IPS-18c (cell line): Measurements from ENCODE around the gene EPB41L4A.

Experiments
- H3K4me3 ChIP-seq: 2 replicates; pipeline ENCODE4 v1.7.0; 2013; ENCODE audit warnings: low read depth, mild to moderate bottlenecking, low read length, moderate library complexity; ENCODE audit not compliant: insufficient read depth
- H3K9me3 ChIP-seq: one replicate; pipeline ENCODE4 v1.6.1; 2013; ENCODE audit warnings: mild to moderate bottlenecking, low read length, moderate library complexity; ENCODE audit not compliant: control insufficient read depth, insufficient read depth

Gene EPB41L4A

DNA sequence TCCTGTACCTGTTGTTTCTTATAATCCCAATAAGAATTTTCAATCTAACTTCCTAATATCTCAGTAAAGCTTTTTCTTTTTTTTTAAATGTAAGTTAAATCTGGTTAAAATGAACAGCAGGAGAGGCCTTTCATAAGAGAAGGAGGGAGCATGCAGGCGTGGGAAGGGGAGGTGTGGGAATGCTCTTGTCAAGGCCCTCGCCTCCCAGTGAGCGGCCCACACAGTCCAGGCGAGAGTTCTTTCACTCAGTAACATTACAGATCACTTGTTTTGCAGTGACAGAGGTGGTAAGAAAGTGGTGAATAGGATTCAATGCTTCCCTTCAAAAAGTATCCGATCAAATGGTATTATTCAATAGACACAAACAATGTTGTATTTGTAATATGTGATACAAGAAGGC, 125.0 kb downstream of the EPB41L4A start:
- Histone ChIP-seq H3K4me3 (no peak overlapping the region), H3K9me3 (peaks cover 3% of the 10 kb centered on the region)

DNA sequence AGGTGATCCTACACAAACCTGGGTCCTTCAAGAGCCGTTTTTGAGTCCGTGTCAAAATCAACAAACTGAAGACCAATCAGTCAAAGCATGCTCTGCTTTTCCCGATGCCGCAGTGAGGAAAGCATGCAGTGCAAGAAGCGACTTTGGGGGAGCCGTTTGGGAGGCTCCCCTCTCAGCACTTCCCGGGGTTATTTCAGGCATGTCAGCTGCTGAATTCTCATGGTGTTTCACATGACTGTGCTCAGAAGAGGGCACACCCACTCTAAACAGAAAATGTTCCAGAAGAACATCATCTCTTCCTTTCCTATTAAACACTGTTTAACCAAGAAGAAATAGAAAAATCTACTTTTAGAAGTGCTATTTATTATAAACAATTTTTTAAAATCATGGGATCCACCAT, 125.5 kb downstream of the EPB41L4A start:
- peaks cover 3% of the 10 kb centered on the region for H3K9me3 ChIP-seq

DNA sequence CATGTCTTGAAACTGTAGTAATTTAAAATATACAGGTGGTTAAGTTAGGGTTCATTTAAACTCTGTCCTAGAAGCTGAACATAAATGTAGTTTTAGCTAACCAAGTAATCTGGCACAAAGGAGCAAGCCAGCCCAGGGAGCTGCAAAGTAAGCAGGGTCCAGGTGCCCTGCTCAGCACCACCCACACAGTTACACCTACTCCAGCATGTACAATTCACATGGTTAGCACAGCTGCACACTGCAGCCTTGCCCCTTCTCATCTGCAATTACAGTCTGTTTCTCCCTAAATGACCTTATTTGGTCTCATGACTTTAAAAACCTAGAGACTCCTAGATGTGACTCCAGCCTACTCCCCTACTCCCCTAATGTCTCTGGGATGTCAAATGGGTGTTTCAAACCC, 128.4 kb downstream of the EPB41L4A start:
- Histone ChIP-seq H3K9me3 (peaks cover 3% of the 10 kb centered on the region), H3K4me3 (no peak overlapping the region)

More for the DNA sequence above, 125.5 kb downstream of the EPB41L4A start:
- no peak overlapping the region for H3K4me3 ChIP-seq

DNA sequence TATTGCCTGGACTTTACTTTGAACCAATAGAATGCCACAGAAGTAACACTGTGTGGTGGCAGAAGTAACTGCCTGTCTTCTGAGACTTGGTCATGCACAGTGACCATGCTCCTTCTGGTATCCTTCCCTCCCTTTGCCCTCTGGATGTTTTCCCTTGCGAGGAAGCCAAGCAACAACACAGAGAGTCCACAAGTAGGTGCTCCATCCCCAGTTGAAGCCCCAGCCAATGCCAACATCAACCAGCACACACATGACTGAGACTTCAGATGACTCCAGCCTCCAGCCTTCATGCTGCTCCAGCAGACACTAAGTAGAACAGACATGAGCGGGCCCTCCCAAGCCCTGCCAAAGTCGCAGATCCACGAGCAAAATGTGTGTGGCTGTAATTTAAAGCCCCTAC, 129.6 kb downstream of the EPB41L4A start:
- no peak overlapping the region for H3K4me3 ChIP-seq
- H3K9me3 ChIP-seq = peaks cover 1% of the 10 kb centered on the region

DNA sequence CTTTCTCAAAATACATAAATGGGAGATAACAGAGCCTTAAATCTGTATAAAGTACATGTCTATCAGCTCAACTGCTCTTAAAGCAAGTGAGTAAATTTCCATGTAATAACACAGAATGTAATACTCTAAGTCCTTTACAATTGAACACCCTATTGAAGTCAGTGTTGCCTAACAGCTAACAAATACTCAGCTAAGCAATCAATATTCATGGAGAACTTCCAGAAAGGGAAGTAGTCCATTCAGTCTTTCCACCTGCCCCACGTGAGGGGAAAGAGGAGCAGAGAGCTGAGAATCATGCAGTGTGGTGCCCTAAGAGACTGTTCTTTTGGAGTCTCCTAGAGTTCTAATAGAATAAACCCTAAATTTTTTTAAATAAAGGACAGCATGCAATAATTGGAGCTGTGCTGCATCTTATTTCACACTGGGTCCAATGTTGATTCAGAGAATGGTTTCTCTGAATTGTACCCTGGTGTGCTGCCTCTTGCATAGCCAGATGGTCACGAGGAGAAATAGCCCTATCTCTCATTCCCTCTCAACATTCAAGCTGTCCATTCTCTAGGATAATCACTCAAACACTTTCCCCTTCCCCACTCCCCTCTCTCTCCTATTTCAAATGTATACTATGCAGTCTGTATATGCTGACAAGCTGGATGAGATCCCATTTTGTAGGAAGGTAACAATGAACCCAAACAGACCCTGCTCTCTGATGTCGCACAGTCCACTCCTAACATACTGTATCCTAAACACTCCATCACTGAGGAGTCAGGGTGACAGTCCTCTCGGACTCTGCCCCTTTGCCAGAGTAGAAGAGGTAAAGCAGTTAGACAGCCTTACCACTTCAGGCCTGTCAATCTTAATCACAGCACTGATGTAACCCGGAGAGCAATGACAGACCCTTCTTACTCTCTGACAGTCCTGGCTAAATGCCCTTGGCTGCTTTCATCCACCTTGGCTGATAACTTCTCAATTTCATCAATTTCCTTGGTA, 134.8 kb downstream of the EPB41L4A start:
- Histone ChIP-seq H3K9me3 (no peaks in the 10 kb centered on the region), H3K4me3 (no peak overlapping the region)

DNA sequence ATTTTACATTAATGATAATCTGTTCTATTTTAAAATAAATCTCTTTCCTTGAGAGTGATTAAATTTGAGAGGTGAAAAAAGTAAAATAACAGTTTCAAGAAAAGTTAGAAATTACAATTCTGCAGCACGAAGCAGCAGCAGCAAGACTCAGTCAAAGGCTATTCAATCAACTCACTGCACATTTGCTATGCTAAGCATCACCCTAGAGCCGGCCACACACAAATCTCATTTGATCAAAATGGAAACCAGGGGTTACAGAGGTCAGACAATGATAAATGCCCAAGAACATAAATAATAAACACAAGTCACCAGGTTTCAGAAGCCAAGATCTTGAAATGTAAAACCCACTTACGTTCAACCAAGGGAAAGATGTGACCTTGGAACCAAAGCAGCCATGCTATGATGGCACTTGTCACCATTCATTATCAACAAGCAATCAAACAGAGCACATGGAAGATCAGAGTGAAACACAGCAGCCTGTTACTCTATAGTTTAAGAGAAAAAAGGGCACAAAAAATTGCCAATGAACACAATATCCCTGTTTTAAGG, 136.0 kb downstream of the EPB41L4A start:
- Histone ChIP-seq H3K4me3 (no peak overlapping the region), H3K9me3 (no peaks in the 10 kb centered on the region)

DNA sequence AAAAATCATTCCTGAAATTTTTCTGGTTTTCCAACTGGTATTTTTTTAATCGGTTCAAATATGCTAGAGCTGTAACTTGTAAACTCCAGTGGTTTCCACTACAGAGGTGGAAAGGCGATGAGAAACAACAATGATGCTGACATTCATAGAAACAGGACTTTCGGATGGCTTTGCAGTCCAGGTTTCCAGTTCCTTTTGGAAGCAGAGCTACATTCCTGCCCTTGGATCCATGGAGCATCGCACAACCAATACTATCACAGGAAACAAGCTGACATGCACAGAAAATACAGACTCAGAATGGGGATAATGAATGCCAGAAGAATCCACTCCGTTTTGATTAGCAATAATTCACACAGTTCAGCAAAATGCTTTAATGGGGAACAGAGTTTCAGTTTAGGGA, 140.0 kb downstream of the EPB41L4A start:
- no peak overlapping the region for H3K4me3 ChIP-seq
- H3K9me3 ChIP-seq = no peaks in the 10 kb centered on the region

DNA sequence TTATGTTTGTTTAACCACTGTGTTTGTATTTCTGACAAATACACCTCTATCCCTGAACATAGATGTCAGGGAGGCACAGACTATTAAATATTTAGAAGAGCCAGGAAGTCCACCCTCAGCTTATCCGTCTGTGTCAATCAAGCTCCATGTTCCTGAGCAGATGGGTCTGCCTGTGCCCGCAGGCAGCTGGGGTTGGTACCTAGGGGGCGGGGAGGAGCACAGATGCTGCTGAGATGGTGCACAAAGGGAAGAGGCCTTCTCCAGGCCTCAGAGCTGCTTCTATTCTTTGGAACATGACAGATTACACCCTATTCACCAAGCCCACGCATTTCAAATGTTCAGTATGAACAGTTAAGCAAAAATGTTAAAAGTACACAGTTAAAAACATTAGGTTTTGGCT, 142.1 kb downstream of the EPB41L4A start:
- Histone ChIP-seq H3K4me3 (no peak overlapping the region), H3K9me3 (no peaks in the 10 kb centered on the region)

DNA sequence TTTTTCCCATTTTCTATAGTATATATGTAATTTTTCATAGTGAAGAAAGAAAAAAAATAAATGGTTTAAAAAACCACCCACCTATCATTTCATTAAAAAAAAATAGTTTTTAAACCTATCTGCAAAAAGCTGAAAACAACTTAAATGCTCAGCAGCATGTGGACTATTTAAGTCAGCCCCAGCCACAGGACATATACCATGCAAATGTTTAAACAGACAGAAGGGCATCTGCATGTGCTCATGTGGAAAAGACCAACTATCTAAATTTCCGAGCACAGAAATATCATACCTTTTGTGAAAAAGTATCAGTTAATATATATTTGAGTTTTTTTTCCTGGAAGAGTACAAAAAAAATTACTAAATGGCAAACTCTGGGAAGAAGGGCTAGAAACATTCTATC, 143.4 kb downstream of the EPB41L4A start:
- Histone ChIP-seq H3K4me3 (no peak overlapping the region), H3K9me3 (no peaks in the 10 kb centered on the region)

DNA sequence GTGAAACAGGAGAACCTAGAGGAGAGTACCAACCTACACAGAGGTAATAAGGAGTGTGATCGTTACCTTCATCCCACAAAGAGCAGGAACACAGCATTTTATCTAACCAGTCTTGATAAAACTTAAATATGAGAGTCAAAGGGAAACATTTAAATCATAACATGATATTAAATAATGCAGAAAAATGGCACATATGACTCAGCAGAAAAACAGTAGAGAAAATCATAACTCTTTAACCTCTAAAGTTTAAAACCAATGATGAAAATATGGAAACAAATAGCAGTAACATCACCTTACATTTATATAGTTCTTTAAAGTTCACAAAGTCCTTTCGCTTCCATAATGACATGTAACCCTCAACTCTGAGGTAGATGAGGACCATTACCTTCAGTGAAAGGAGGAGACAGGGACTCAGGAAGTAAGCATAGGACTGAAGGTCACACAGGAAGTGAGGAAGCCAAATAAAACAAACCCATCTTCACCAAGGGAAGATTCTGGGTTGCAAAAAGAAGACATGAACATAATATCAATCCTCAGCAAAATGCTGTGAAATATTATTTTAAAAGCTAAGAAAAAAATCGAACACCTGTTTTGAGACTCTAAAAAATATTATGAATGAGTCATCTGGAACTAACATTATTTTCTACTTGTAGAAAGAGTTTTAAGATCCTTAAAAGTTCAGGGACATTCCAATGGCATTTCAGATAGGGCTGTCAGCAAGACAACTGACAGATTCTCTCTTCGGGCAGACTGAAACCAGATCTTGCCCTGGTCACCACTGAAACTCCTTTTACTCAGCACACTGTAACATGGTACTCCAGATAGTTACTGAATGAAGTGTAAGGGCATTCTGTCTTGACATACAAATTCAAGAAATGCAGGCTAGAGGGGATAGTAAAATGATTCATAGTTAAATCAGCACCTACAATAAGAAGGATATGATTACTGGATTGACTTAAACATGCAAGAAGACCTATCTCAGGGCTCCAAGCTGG, 148.5 kb downstream of the EPB41L4A start:
- H3K4me3 ChIP-seq = no peak overlapping the region
- H3K9me3 ChIP-seq = no peaks in the 10 kb centered on the region

DNA sequence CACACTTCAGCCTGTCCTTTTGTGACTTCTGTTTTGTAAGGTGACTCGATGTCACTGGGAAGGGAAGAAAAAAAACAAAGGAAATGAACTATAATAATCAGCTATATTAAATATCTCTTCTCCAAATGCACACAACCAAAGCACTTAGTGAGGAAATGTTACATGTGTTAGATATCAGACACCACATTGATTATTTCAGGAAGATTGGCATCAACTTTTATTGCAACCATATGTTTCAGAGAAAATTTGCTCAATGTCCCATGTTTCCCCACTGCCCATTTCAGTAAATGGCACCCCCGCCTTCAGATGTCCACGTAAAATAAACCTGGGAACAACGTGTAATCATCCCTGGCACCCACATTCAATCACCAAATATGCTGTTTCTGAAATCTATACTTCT, 151.8 kb downstream of the EPB41L4A start:
- no peaks in the 10 kb centered on the region for H3K9me3 ChIP-seq
- H3K4me3 ChIP-seq = no peak overlapping the region

DNA sequence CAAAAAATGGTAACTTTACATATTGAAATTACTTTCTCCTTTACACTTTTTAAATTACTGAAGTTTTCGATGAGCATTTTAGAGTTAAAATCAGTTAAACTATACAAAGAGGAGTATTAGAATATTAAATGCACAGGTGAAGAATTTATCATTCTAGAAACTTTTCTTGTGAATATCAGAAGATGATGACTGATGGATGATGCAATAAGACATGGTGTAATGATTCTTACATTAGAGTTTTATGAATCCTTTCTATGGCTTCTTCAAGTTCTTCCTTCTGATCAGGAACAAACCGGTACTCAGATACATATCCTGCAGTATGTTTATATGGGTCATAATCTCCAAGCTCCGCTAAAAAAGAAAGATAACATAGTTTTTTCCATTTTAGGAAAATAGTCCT, 154.4 kb downstream of the EPB41L4A start:
- Histone ChIP-seq H3K9me3 (no peaks in the 10 kb centered on the region), H3K4me3 (no peak overlapping the region)

DNA sequence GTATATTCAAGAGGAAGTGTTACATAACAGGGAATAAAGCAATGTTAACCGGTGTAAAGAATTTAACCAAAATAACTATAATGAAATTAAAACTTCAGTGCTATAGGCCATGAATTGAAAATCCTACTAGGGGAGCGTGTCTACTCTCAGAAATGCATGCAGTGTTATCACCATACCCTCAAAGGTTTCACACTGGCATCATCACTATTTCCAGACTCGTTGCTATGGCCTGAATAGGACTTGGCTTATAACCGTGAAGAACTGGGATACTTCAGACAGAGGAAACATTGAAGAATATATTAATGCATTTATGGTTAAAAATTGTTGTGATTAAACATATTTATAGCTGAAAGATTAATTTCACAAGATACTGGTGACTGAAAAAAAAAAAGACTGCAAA, 154.9 kb downstream of the EPB41L4A start:
- no peaks in the 10 kb centered on the region for H3K9me3 ChIP-seq
- H3K4me3 ChIP-seq = no peak overlapping the region

DNA sequence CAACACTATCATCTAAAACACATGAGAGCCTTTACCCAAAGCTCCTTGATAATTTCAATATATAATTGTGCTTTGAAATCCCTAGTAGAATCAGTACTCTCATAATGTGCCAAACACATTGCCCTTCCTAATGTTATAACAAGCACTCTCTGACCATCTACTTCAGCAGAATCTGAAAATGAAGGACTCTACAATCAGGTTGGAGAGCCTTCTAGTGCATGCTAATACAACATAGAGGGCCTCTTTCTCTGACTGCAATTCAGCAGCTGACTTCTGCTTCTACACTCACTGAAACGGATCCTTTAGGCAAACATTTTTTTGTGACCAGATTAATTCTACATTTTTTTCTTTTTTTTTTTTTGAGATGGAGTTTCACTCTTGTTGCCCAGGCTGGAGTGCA, 155.6 kb downstream of the EPB41L4A start:
- H3K4me3 ChIP-seq = no peak overlapping the region
- H3K9me3 ChIP-seq = no peaks in the 10 kb centered on the region

DNA sequence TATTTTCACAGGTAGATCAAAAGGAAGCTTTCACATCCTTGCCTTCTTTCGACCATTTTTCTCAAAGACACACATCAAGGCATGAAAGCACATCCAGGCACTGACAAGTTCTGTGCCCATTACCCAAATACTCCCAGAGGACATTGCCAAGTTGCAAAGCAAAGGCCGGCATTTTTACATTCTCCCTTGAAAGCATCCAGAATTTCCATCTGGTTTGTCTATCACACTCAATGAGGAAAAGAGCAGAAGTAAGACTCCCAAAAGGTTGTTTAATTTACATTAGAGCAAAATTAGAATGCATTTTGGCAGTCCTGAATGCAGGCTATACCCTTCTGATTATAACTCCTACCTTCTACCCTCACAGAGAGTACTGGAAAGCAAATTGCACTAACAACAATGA, 160.5 kb downstream of the EPB41L4A start:
- Histone ChIP-seq H3K4me3 (no peak overlapping the region), H3K9me3 (no peaks in the 10 kb centered on the region)

DNA sequence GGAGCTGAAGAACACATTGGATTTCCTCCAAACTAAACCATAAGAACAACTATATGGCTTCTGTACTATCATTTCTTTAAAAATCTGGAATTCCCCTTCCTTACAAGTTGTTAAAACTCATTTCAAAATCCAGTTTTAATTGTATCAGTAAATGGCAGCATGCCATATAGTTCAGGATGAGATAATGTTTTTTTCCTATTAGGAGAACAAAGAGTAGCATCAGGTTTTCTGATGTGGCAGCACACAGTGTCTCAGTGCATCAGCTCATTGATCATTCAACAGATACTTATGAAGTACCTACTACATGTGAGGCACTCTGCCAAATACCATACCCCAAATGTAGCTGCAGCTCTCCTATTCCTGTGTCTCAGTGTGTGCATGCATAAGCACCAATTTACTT, 161.1 kb downstream of the EPB41L4A start:
- H3K9me3 ChIP-seq = no peaks in the 10 kb centered on the region
- no peak overlapping the region for H3K4me3 ChIP-seq

DNA sequence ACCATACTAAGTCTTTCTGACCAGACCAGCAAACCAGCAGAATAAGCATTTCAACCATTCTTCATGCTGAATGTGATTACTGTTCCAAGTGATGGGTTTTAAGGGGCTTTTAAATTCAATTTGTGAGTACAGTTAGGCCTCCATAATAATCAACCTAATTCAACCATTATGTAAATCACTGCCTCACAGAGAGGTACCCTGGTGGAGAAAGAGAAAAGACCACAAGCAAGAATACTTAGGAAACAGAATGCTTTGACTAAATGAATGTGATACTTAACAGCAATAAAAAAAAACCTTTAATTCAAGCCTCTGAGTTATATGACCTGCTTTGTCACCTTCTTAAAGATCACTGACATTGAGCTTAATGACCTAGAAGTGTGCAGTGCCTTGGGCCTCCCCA, 162.1 kb downstream of the EPB41L4A start:
- Histone ChIP-seq H3K4me3 (no peak overlapping the region), H3K9me3 (no peaks in the 10 kb centered on the region)
